Pons (tissue), 1 donor: ENCODE data around the gene CSNK1G1.
"Not testable (repeated sequence)": the region's sequence is repeated elsewhere in the genome, so short reads cannot be mapped to it uniquely, and the experiment has no call there.

ENCODE experiments used
- DNase-seq: peaks from one replicate; pipeline ENCODE4 v3.0.0-alpha.2; 2016; ENCODE audit warnings: low spot score

The CSNK1G1 gene

GRCh38 chr15:64287953-64288352 lies 68.0 kb downstream of the CSNK1G1 start:
- DNase-seq = no peak

DNA sequence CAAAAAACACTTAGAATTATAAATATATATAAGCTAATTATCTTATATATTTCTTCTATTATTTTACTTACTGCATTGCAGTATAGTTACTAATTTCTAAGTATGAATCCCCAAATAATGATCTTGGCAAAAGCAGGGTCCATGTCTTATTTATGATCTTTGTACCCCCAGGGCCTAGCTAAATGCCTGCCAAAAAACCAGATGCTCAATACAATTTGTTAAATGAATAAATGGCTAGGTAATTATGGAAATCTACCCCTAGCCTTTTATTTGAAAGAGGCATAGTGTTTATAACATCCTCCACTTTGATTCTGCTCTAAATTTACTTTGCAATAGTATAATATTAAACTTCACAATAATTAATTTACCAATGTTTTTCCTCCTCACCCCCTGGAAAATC lies 69.5 kb downstream of the CSNK1G1 start:
- DNase-seq = no peak

- no peak for DNase-seq
Measured at GRCh38 chr15:64285871-64286270, 70.1 kb downstream of the CSNK1G1 start.

DNA sequence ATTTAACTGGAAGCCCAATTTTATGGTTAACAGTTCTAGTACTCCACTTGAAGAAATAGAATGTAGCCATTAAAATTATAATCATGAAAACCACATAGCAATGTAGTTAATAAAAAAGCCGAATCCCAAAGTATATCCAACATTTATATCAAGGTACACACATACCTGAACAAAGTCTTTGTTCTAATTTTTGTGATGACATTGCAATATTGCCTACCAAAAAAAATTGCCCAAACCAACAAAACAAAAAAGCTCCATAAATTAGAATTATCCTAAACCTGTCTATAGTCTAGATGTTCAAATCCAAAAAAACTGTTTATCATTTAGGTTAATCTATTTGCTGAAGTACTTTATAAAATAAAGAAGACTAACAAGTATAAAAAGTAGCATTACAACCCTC lies 70.8 kb downstream of the CSNK1G1 start:
- no peak for DNase-seq

DNA sequence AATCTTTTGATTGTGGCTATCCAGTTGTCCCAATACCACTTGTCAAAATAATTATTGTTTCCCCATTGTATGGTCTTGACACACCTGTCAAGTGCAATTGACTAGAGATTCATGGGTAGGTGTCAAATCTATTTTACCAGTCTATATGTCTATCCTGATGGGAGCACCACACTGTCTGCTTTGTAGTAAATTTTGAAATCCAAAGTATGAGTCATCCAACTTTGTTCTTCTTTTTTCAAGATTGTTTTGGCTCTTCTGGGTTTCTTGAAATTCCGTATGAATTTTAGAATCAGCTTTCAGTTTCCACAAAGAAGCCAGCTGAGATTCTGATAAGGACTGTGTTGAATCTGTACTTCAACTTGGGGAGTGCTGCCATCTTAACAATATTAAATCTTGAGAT lies 71.9 kb downstream of the CSNK1G1 start:
- no peak for DNase-seq

GRCh38 chr15:64282701-64283100 lies 73.3 kb downstream of the CSNK1G1 start:
- DNase-seq = no peak

GRCh38 chr15:64279131-64279530 lies 76.8 kb downstream of the CSNK1G1 start:
- DNase-seq = no peak

DNA sequence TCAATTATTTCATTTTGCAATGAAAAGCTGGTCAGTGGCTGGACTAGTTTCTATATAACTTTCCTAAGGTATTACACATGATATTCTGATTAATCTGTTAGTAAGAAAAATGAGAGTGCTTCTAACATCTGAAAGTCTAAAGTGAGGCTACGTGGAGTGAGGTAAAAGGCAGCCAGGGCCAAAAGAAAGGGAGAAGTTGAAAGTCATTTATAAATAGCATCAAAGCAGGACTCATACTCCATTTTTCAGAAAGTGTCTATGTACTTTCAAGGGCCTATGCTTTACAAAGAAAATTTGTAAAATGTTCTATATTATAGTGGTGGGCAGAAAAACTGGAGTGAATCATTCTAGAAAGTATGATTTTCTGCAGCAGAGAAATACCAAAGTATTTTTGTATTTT lies 80.0 kb downstream of the CSNK1G1 start:
- no peak for DNase-seq

GRCh38 chr15:64274341-64274950 lies 81.5 kb downstream of the CSNK1G1 start:
- peak; percentile 18 for DNase-seq

DNA sequence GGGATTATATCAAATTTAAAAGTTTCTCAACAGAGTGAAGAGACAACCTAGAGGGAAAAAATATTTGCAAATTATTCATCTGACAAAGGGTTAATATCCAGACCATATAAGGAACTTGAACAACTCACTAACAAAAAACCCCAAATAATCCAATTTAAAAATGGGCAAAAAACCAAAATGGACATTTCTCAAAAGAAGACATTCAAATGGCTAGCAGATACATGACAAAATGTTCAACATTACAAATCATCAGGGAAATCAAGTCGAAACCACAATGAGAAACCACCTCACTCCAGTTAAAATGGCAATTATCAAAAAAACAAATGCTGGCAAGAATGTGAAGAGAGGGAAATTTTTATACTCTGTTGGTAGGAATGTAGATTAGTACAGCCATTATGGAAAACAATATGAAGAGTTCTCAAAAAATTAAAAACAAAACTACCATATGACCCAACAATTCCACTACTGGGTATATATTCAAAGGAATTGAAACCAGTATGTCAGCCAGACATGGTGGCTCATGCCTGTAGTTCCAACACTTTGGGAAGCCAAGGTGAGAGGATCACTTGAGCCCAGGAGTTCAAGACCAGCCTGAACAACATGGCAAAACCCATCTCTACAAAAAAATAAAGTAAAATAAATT lies 88.5 kb downstream of the CSNK1G1 start:
- DNase-seq = no peak

DNA sequence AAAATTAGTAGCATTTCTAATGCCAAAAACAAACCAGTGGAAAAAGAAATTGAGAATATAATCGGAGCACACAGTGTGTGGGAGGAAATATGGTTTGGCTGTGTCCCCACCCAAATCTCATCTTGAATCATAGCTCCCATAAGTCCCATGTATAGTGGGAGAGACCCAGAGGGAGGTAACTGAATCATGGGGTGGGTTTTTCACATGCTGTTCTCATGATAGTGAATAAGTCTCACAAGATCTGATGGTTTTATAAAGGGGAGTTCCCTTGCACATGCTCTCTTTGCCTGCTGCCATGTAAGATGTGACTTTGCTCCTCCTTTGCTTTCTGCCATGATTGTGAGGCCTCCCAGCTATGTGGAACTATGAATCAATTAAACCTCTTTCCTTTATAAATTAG lies 90.8 kb downstream of the CSNK1G1 start:
- DNase-seq = not testable (repeated sequence)

GRCh38 chr15:64264502-64264901 lies 91.5 kb downstream of the CSNK1G1 start:
- DNase-seq = no peak

GRCh38 chr15:64263567-64263966 lies 92.4 kb downstream of the CSNK1G1 start:
- DNase-seq = no peak

DNA sequence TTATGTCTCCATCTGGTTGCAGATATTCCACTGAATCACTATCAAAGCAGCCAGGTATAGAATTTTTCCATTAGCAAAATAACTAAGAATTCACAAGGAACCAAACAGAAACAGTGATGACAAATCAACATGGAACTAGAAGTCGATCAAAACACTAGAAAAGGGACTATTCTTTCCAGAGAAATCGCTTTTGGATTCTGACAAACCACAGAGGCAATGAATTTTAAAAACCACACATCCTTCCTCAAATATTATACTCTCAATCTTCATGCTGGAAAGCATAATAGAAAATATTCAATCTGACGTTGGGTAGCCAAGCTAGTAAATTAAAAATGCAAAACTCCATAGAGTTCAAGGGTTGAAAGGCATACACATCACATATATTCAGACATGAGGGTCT lies 99.9 kb downstream of the CSNK1G1 start:
- no peak for DNase-seq

DNA sequence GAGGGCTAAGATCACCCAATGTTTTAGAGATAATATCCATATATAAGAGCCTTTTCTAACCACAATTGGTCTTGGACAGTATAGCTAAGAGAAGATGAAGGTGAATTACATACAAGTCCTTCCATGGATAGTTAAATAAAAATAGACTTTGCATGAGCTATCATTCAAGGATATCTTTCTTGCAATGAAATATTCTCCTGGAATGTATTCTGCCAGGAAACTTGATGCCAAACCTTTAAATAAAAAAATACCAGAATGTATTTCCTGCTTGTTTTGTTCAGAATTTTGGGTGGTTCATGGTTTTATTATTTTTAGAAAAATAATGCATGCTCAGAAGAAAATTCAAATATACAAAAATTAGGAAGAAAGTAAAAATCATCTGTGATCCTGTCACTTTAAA lies 104.3 kb downstream of the CSNK1G1 start:
- DNase-seq = no peak

GRCh38 chr15:64251121-64251520 lies 104.9 kb downstream of the CSNK1G1 start:
- no peak for DNase-seq

GRCh38 chr15:64249883-64250575 lies 105.9 kb downstream of the CSNK1G1 start:
- DNase-seq = no peak

- DNase-seq = no peak
Measured at GRCh38 chr15:64249406-64249805, 106.6 kb downstream of the CSNK1G1 start.

DNA sequence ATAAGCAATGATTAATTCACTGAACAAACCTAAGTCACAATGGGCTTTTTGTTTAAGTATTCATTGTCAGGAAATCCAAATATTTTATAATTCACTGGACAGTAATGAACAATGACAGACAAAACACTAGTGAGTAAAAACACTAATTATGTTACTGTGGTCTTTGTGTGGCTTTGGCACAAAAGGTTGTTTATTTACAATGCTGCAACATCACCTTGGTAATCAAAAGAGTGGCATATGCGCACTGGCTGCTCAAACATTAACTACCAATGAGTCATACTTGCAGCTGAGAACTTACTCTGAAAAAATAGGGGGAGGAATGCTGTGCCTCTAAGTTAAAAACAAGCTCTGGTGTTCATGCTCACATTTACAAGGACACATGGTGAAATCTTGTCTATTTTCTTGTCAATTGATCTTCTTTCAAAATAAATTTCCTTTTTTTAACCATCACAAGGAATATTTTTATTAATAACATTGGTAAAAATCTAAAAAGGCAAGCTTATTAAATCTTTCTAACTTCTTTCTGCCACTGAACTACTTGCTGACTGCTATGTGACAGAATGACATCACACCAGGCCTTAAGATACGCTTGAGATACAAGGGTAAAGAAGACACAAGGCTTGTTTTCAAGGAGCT lies 107.9 kb downstream of the CSNK1G1 start:
- DNase-seq = peak; percentile 38

GRCh38 chr15:64247535-64247905 lies 108.5 kb downstream of the CSNK1G1 start:
- DNase-seq = no peak

DNA sequence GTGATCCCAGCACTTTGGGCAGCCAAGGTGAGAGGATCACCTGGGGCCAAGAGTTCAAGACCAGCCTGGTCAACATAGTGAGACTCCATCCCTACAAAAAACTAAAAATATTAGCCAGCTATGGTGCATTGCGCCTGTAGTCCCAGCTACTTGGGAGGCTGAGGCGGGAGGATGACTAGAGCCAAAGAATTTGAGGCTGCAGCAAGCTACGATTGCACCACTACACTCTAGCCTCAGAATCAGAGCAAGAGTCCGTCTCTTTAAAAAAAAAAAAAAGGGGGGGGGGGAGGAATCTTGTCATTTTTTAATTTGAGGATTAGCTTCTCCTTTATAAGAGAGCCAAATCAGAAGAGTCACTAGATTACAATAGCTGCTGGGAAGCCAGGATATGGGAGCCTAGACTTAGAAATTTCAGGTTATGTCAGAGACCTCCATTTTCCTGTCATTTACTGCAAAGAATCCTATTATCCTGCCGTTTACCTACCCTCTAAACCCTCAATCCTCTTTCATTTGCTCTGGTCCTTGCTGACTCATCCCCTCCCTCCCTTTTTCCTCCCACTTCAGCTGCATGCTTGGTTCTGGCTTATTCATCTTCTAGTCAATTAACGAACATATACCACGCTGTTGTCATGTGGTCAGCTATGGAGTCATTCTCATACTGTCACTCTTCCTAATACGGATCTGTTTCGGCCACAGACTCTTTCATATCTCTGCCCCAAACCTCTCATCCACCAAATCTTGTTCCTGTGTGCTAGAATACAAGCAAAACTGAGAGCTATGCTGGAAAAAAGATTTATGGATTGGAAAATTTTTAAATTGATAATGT lies 109.4 kb downstream of the CSNK1G1 start:
- peak; percentile 31 for DNase-seq

- DNase-seq = no peak
Measured at GRCh38 chr15:64245405-64245804, 110.6 kb downstream of the CSNK1G1 start.
